MCF 10A (cell line): ENCODE data around the gene CDKN1B. TPM values are rescaled to one million over a fixed set of nuclear protein-coding genes. Genes with fewer than 3 reads are reported as not detected.

ENCODE experiments used
- BruUV-seq: library from RNA; stranded (reverse); fragments of 400-500 nt; replicated peaks from 2 replicates; lab custom pipeline; 2021; lab: Mats Ljungman, UMichigan
- CTCF ChIA-PET: fragments of 300-600 bp; sonication (Branson Sonifier 250); formaldehyde crosslinking; extraction: SDS; loops from one replicate; lab custom pipeline; 2021; ENCODE audit warnings: antibody characterized with exemption, inconsistent platforms; lab: Yijun Ruan, JAX
- POLR2A ChIA-PET: fragments of 300-600, 350-650 bp; sonication (Branson Sonifier 250); formaldehyde crosslinking; extraction: SDS; loops from one replicate; lab custom pipeline; 2020; ENCODE audit warnings: antibody characterized with exemption, inconsistent platforms; lab: Yijun Ruan, JAX
- DNase-seq: peaks from one replicate; pipeline ENCODE4 v3.0.0-alpha.2; 2018; ENCODE audit not compliant: unreplicated experiment
- H3K27ac Mint-ChIP-seq: one replicate; pipeline ENCODE4 v1.8.0; 2022; ENCODE audit warnings: mild to moderate bottlenecking, low read depth, mixed read lengths; ENCODE audit not compliant: unreplicated experiment
- H3K27me3 Mint-ChIP-seq: one replicate; pipeline ENCODE4 v1.8.0; 2022; ENCODE audit warnings: mixed read lengths; ENCODE audit not compliant: insufficient read depth, unreplicated experiment
- H3K36me3 Mint-ChIP-seq: one replicate; pipeline ENCODE4 v1.8.0; 2022; ENCODE audit warnings: mild to moderate bottlenecking, moderate library complexity, mixed read lengths; ENCODE audit not compliant: insufficient read depth, unreplicated experiment
- H3K4me1 Mint-ChIP-seq: one replicate; pipeline ENCODE4 v1.8.0; 2022; ENCODE audit warnings: mixed read lengths; ENCODE audit not compliant: insufficient read depth, unreplicated experiment
- H3K4me3 Mint-ChIP-seq: one replicate; pipeline ENCODE4 v1.8.0; 2022; ENCODE audit warnings: mild to moderate bottlenecking, moderate library complexity, mixed read lengths; ENCODE audit not compliant: unreplicated experiment
- H3K9me3 Mint-ChIP-seq: one replicate; pipeline ENCODE4 v1.8.0; 2022; ENCODE audit warnings: mixed read lengths; ENCODE audit not compliant: unreplicated experiment
- CTCF ChIP-seq: fragments of 200-600 bp; IDR thresholded peaks from one replicate; pipeline ENCODE4 v1.8.0; 2022; ENCODE audit warnings: antibody characterized with exemption, mild to moderate bottlenecking; ENCODE audit not compliant: unreplicated experiment
- intact Hi-C: fragments of 100-400 bp; cut with micrococcal nuclease; formaldehyde crosslinking; loops from 2 replicates; pipeline ENCODE4 v1.14.1; 2022
- total RNA-seq: library from RNA; stranded (reverse); gene quantifications from 2 replicates; pipeline ENCODE4 v1.2.3, GENCODE V29; 2022

Gene CDKN1B
- total RNA-seq, 1 experiment from 2014 or later = 33.9 TPM

- POLR2A ChIA-PET = interaction anchor here (0.6 to 13.4 kb wide), 14 partner anchors 7 to 458 kb away, joined by 3 to 163 read pairs (median 4); partner anchors contain the start of genes BORCS5, CDKN1B, DUSP16 and GPRC5A
- Mint-ChIP-seq H3K27ac (peak overlapping the region; percentile 99), H3K4me3 (peak overlapping the region; percentile 98), H3K4me1 (peaks cover 21% of the 10 kb centered on the region), H3K9me3 (no peaks in the 10 kb centered on the region), H3K36me3 (peaks cover 59% of the 10 kb centered on the region), H3K27me3 (no peaks in the 10 kb centered on the region)
- no TSS peak for BruUV-seq
- no peak for TF ChIP-seq CTCF
- CTCF ChIA-PET = interaction anchor here (0.6 to 1.2 kb wide), 2 partner anchors 20 to 203 kb away, joined by 3 to 4 read pairs; no protein-coding TSS in a partner anchor
- DNase-seq = peak; percentile 34
- intact Hi-C loops = loop anchor here (5.0 kb wide), 1 partner anchor 168 kb away; the partner anchor contains the start of gene GPRC5A
Measured at GRCh38 chr12:12723681-12724420, 6.7 kb downstream of the CDKN1B start.

- POLR2A ChIA-PET = interaction anchor here (0.9 to 13.4 kb wide), 6 partner anchors 8 to 455 kb away, joined by 3 to 163 read pairs (median 74); partner anchors contain the start of genes BORCS5, CDKN1B and DUSP16
- Mint-ChIP-seq H3K27me3 (no peaks in the 10 kb centered on the region), H3K27ac (peak overlapping the region; percentile 99), H3K9me3 (no peaks in the 10 kb centered on the region), H3K4me1 (peaks cover 18% of the 10 kb centered on the region), H3K4me3 (peak overlapping the region; percentile 98), H3K36me3 (peaks cover 52% of the 10 kb centered on the region)
- TSS peak; percentile 52 for BruUV-seq
- intact Hi-C loops = loop anchor here (1.0 to 5.0 kb wide), 3 partner anchors 7 to 168 kb away; partner anchors contain the start of genes APOLD1, CDKN1B and GPRC5A
- no peak for TF ChIP-seq CTCF
- DNase-seq = no peak
- CTCF ChIA-PET = interaction anchor here (0.6 kb wide), 1 partner anchor 202 kb away, joined by 3 read pairs; no protein-coding TSS in a partner anchor
Measured at GRCh38 chr12:12724421-12725085, 7.4 kb downstream of the CDKN1B start.

GRCh38 chr12:12725086-12725955 is 8.2 kb downstream of the CDKN1B start:
- Mint-ChIP-seq H3K36me3 (peaks cover 50% of the 10 kb centered on the region), H3K27me3 (no peaks in the 10 kb centered on the region)
- no peak for TF ChIP-seq CTCF

More at GRCh38 chr12:12725086-12725955, 8.2 kb downstream of the CDKN1B start:
- intact Hi-C loops = loop anchor here (1.0 to 5.0 kb wide), 2 partner anchors 8 to 62 kb away; partner anchors contain the start of genes APOLD1 and CDKN1B
- CTCF ChIA-PET = interaction anchor here (0.7 to 3.4 kb wide), 2 partner anchors 12 to 88 kb away, joined by 3 to 25 read pairs; no protein-coding TSS in a partner anchor
- peaks cover 18% of the 10 kb centered on the region for H3K4me1 Mint-ChIP-seq
- peak overlapping the region; percentile 99 for H3K27ac Mint-ChIP-seq
- peak overlapping the region; percentile 98 for H3K4me3 Mint-ChIP-seq
- peak; percentile 97 for DNase-seq
- POLR2A ChIA-PET = interaction anchor here (0.6 to 13.4 kb wide), 20 partner anchors 9 to 499 kb away, joined by 3 to 163 read pairs (median 4); partner anchors contain the start of genes BORCS5, CDKN1B, GPR19 and GPRC5A
- BruUV-seq = no TSS peak
- no peaks in the 10 kb centered on the region for H3K9me3 Mint-ChIP-seq
